GM19239 (cell line): ENCODE measurements around the gene ERBIN.
"Not testable (repeated sequence)": the region's sequence is repeated elsewhere in the genome, so short reads cannot be mapped to it uniquely, and the experiment has no call there.

Source experiments
- DNase-seq: peaks from one replicate; pipeline ENCODE4 v3.0.0; 2011; ENCODE audit warnings: low spot score; ENCODE audit not compliant: insufficient read length
- FAIRE-seq: peaks from 2 replicates; lab custom pipeline; 2011; peaks lifted over from hg19 to GRCh38; lab: Jason Lieb, UNC

ERBIN gene

GRCh38 chr5:65952259-65952658 is 25.9 kb downstream of the ERBIN start:
- FAIRE-seq (no peak), DNase-seq (no peak)

GRCh38 chr5:65954200-65954599 is 27.8 kb downstream of the ERBIN start:
- FAIRE-seq: no peak
- no peak for DNase-seq

GRCh38 chr5:65955746-65956145 is 29.4 kb downstream of the ERBIN start:
- FAIRE-seq: no peak
- no peak for DNase-seq

GRCh38 chr5:65957703-65958102 is 31.3 kb downstream of the ERBIN start:
- FAIRE-seq, DNase-seq: not testable (repeated sequence)

- DNase-seq: peak; percentile 23
- FAIRE-seq: peak; percentile 33
Observed at GRCh38 chr5:65961633-65962032, 35.3 kb downstream of the ERBIN start.

GRCh38 chr5:65967288-65968066 is 41.1 kb downstream of the ERBIN start:
- FAIRE-seq: no peak
- DNase-seq: no peak

- FAIRE-seq (peak; percentile 54), DNase-seq (no peak)
Observed at GRCh38 chr5:65969539-65970393, 43.4 kb downstream of the ERBIN start.

- FAIRE-seq (peak; percentile 49), DNase-seq (no peak)
Observed at GRCh38 chr5:65970481-65971367, 44.3 kb downstream of the ERBIN start.

GRCh38 chr5:65971643-65972042 is 45.3 kb downstream of the ERBIN start:
- DNase-seq: no peak
- FAIRE-seq: no peak

GRCh38 chr5:65972896-65973295 is 46.5 kb downstream of the ERBIN start:
- not testable (repeated sequence) for FAIRE-seq, DNase-seq

- DNase-seq (no peak), FAIRE-seq (no peak)
Observed at GRCh38 chr5:65978251-65978650, 51.9 kb downstream of the ERBIN start.

- FAIRE-seq: no peak
- DNase-seq: no peak
Observed at GRCh38 chr5:65981548-65981947, 55.2 kb downstream of the ERBIN start.

GRCh38 chr5:65981969-65982619 is 55.7 kb downstream of the ERBIN start:
- FAIRE-seq (no peak), DNase-seq (no peak)

GRCh38 chr5:65982635-65983034 is 56.3 kb downstream of the ERBIN start:
- DNase-seq (no peak), FAIRE-seq (no peak)

GRCh38 chr5:65984098-65984885 is 57.9 kb downstream of the ERBIN start:
- DNase-seq (no peak), FAIRE-seq (no peak)

GRCh38 chr5:65986050-65986451 is 59.7 kb downstream of the ERBIN start:
- DNase-seq (no peak), FAIRE-seq (no peak)

GRCh38 chr5:65986796-65987195 is 60.4 kb downstream of the ERBIN start:
- DNase-seq (no peak), FAIRE-seq (no peak)

GRCh38 chr5:65987982-65988381 is 61.6 kb downstream of the ERBIN start:
- no peak for DNase-seq

GRCh38 chr5:65989158-65989557 is 62.8 kb downstream of the ERBIN start:
- no peak for DNase-seq
- no peak for FAIRE-seq

More at GRCh38 chr5:65987982-65988381, 61.6 kb downstream of the ERBIN start:
- no peak for FAIRE-seq
